Thymus (tissue), 11 donors: ENCODE data around the gene PRKCB. TPM values are rescaled to one million over a fixed set of nuclear protein-coding genes. Genes with fewer than 3 reads are reported as not detected.

Experiments
- DNase-seq, 9 donors: peaks; one replicate each; pipeline ENCODE4 v3.0.0-alpha.2; 2013; ENCODE audit warnings: low spot score in 9 of 9, low read depth in 6 of 9, missing footprints in 1 of 9
- H3K27ac ChIP-seq, 2 donors: one replicate each; pipeline ENCODE4 v1.5.1; 2013; ENCODE audit warnings: control low read depth in 1 of 2, low read depth in 1 of 2, low read length in 1 of 2, mild to moderate bottlenecking in 1 of 2, moderate library complexity in 1 of 2
- H3K27me3 ChIP-seq, 2 donors: one replicate each; pipeline ENCODE4 v1.5.1; 2013; ENCODE audit warnings: low read length in 1 of 2; ENCODE audit not compliant: control insufficient read depth in 2 of 2, insufficient read depth in 1 of 2
- H3K36me3 ChIP-seq, 2 donors: one replicate each; pipeline ENCODE4 v1.5.1; 2013; ENCODE audit warnings: low read length in 1 of 2, mild to moderate bottlenecking in 1 of 2, moderate library complexity in 1 of 2; ENCODE audit not compliant: control insufficient read depth in 2 of 2, insufficient read depth in 2 of 2
- H3K4me1 ChIP-seq, 2 donors: one replicate each; pipeline ENCODE4 v1.5.1; 2013; ENCODE audit warnings: low read length in 2 of 2; ENCODE audit not compliant: control insufficient read depth in 2 of 2, insufficient read depth in 2 of 2
- H3K4me3 ChIP-seq, 2 donors: one replicate each; pipeline ENCODE4 v1.5.1; 2013; ENCODE audit warnings: low read length in 2 of 2, control low read depth in 1 of 2, mild to moderate bottlenecking in 1 of 2
- H3K9me3 ChIP-seq, 2 donors: one replicate each; pipeline ENCODE4 v1.5.1; 2013; ENCODE audit warnings: low read length in 1 of 2, mild to moderate bottlenecking in 1 of 2; ENCODE audit not compliant: control insufficient read depth in 2 of 2, insufficient read depth in 1 of 2
- WGBS: extraction: QIAGEN DNeasy Blood & Tissue Kit; methylation state at CpG from one replicate; pipeline ENCODE4 v1.1.7; 2013; 5-methylcytosine and 5-hydroxymethylcytosine counted together
- polyA plus RNA-seq: library from polyadenylated mRNA; stranded (reverse); fragments of 200-250 nt; gene quantifications from one replicate; pipeline ENCODE4 v1.2.3, GENCODE V29; 2013
- total RNA-seq: library from RNA; stranded (reverse); fragments of 120-200 nt; gene quantifications from one replicate; pipeline ENCODE4 v1.2.4, GENCODE V29; 2013
- donor health status: healthy.

PRKCB gene
- total and polyA plus RNA-seq, 2 donors: 21.9 to 57.4 TPM

GRCh38 chr16:24111724-24112302 is 276.0 kb downstream of the PRKCB start:
- WGBS: 98% methylated on average over 3 of the region's 3 CpGs
- H3K4me3 ChIP-seq: no peak overlapping the region
- peaks cover 0 to 6% of the 10 kb centered on the region in 2 donors for H3K36me3 ChIP-seq
- no peak overlapping the region for H3K27ac ChIP-seq
- no peaks in the 10 kb centered on the region for H3K9me3 ChIP-seq
- H3K4me1 ChIP-seq: no peaks in the 10 kb centered on the region
- H3K27me3 ChIP-seq: no peaks in the 10 kb centered on the region
- DNase-seq: no peak

- H3K9me3 ChIP-seq: no peaks in the 10 kb centered on the region
- 97% methylated on average over 2 of the region's 2 CpGs for WGBS
- H3K27ac ChIP-seq: no peak overlapping the region
- no peak for DNase-seq
- H3K4me1 ChIP-seq: no peaks in the 10 kb centered on the region
- H3K27me3 ChIP-seq: no peaks in the 10 kb centered on the region
- no peak overlapping the region for H3K4me3 ChIP-seq
- peaks cover 0 to 8% of the 10 kb centered on the region in 2 donors for H3K36me3 ChIP-seq
Measured at GRCh38 chr16:24113115-24113745, 277.4 kb downstream of the PRKCB start.

GRCh38 chr16:24114876-24115275 is 279.1 kb downstream of the PRKCB start:
- WGBS: over 99% methylated on average over 2 of the region's 2 CpGs
- Histone ChIP-seq H3K27me3 (no peaks in the 10 kb centered on the region), H3K36me3 (peaks cover 2 to 8% of the 10 kb centered on the region in 2 donors), H3K4me3 (no peak overlapping the region), H3K4me1 (no peaks in the 10 kb centered on the region), H3K9me3 (no peaks in the 10 kb centered on the region), H3K27ac (no peak overlapping the region)
- DNase-seq: no peak

- no peak for DNase-seq
- Histone ChIP-seq H3K27me3 (no peaks in the 10 kb centered on the region), H3K9me3 (no peaks in the 10 kb centered on the region), H3K4me3 (no peak overlapping the region), H3K36me3 (peaks cover 2 to 11% of the 10 kb centered on the region in 2 donors), H3K27ac (no peak overlapping the region), H3K4me1 (no peaks in the 10 kb centered on the region)
- WGBS: 97% methylated on average over 10 of the region's 10 CpGs
Measured at GRCh38 chr16:24116046-24116776, 280.4 kb downstream of the PRKCB start.

GRCh38 chr16:24116989-24117388 is 281.2 kb downstream of the PRKCB start:
- no peak for DNase-seq
- no peak overlapping the region for H3K27ac ChIP-seq
- H3K36me3 ChIP-seq: peaks cover 2 to 11% of the 10 kb centered on the region in 2 donors
- WGBS: 93% methylated on average over 9 of the region's 9 CpGs
- H3K4me3 ChIP-seq: no peak overlapping the region
- no peaks in the 10 kb centered on the region for H3K27me3 ChIP-seq
- H3K4me1 ChIP-seq: no peaks in the 10 kb centered on the region
- no peaks in the 10 kb centered on the region for H3K9me3 ChIP-seq

GRCh38 chr16:24117680-24118079 is 281.9 kb downstream of the PRKCB start:
- Histone ChIP-seq H3K4me3 (no peak overlapping the region), H3K27ac (no peak overlapping the region), H3K4me1 (no peaks in the 10 kb centered on the region), H3K9me3 (no peaks in the 10 kb centered on the region), H3K36me3 (peaks cover 2 to 11% of the 10 kb centered on the region in 2 donors), H3K27me3 (no peaks in the 10 kb centered on the region)
- DNase-seq: no peak
- WGBS: 96% methylated on average over 8 of the region's 8 CpGs

- WGBS: 92% methylated on average over 7 of the region's 7 CpGs
- no peak for DNase-seq
- Histone ChIP-seq H3K27ac (no peak overlapping the region), H3K4me1 (no peaks in the 10 kb centered on the region), H3K27me3 (no peaks in the 10 kb centered on the region), H3K4me3 (no peak overlapping the region), H3K36me3 (peaks cover 2 to 11% of the 10 kb centered on the region in 2 donors), H3K9me3 (no peaks in the 10 kb centered on the region)
Measured at GRCh38 chr16:24118126-24118821, 282.5 kb downstream of the PRKCB start.

- Histone ChIP-seq H3K36me3 (peaks cover 13 to 14% of the 10 kb centered on the region in 2 donors), H3K4me3 (no peak overlapping the region), H3K9me3 (no peaks in the 10 kb centered on the region), H3K4me1 (no peaks in the 10 kb centered on the region), H3K27ac (no peak overlapping the region), H3K27me3 (no peaks in the 10 kb centered on the region)
- 96% methylated on average over 6 of the region's 6 CpGs for WGBS
- no peak for DNase-seq
Measured at GRCh38 chr16:24119807-24120206, 284.0 kb downstream of the PRKCB start.

GRCh38 chr16:24123275-24123674 is 287.5 kb downstream of the PRKCB start:
- 100% methylated on average over 1 of the region's 1 CpG for WGBS
- Histone ChIP-seq H3K9me3 (no peaks in the 10 kb centered on the region), H3K27me3 (no peaks in the 10 kb centered on the region), H3K4me3 (no peak overlapping the region), H3K36me3 (peaks cover 15 to 22% of the 10 kb centered on the region in 2 donors), H3K4me1 (no peaks in the 10 kb centered on the region), H3K27ac (no peak overlapping the region)
- no peak for DNase-seq
